GM21723 (cell line): ENCODE measurements around the gene EDN3.

Source experiments
- ATAC-seq: cut with Tn5 transposase; IDR thresholded peaks from one replicate; pipeline ENCODE4 v1.9.1; 2021; ENCODE audit warnings: mild to moderate bottlenecking, moderate library complexity; ENCODE audit not compliant: unreplicated experiment

EDN3 gene

GRCh38 chr20:59300333-59301081, at the start of gene EDN3:
Gene EDN3 (plus strand): TSS chr20:59300611. CDS start chr20:59300813, 202 bp downstream.
- ATAC-seq = no peak

- no peak for ATAC-seq
Observed at GRCh38 chr20:59253325-59253724, 47.1 kb upstream of the EDN3 start.

GRCh38 chr20:59253779-59254319, 46.6 kb upstream of the EDN3 start:
- ATAC-seq = no peak

- no peak for ATAC-seq
Observed at GRCh38 chr20:59255256-59255655, 45.2 kb upstream of the EDN3 start.

GRCh38 chr20:59258221-59258621, 42.2 kb upstream of the EDN3 start:
- no peak for ATAC-seq

- no peak for ATAC-seq
Observed at GRCh38 chr20:59259946-59260345, 40.5 kb upstream of the EDN3 start.

- no peak for ATAC-seq
Observed at GRCh38 chr20:59265298-59265697, 35.1 kb upstream of the EDN3 start.

GRCh38 chr20:59268870-59269269, 31.5 kb upstream of the EDN3 start:
- no peak for ATAC-seq

- ATAC-seq = no peak
Observed at GRCh38 chr20:59269411-59270025, 30.9 kb upstream of the EDN3 start.

GRCh38 chr20:59270380-59270779, 30.0 kb upstream of the EDN3 start:
- no peak for ATAC-seq

- no peak for ATAC-seq
Observed at GRCh38 chr20:59273739-59274357, 26.6 kb upstream of the EDN3 start.

GRCh38 chr20:59276938-59277337, 23.5 kb upstream of the EDN3 start:
- no peak for ATAC-seq

- no peak for ATAC-seq
Observed at GRCh38 chr20:59284470-59284869, 15.9 kb upstream of the EDN3 start.

GRCh38 chr20:59289994-59290393, 10.4 kb upstream of the EDN3 start:
- no peak for ATAC-seq

GRCh38 chr20:59291740-59292383, 8.5 kb upstream of the EDN3 start:
- ATAC-seq = no peak

- ATAC-seq = no peak
Observed at GRCh38 chr20:59295531-59295930, 4.9 kb upstream of the EDN3 start.

- ATAC-seq = no peak
Observed at GRCh38 chr20:59297686-59298085, 2.7 kb upstream of the EDN3 start.

GRCh38 chr20:59299945-59300332, 472 bp upstream of the EDN3 start:
- no peak for ATAC-seq

- ATAC-seq = no peak
Observed at GRCh38 chr20:59301343-59302007, 1.1 kb downstream of the EDN3 start.

GRCh38 chr20:59305908-59306655, 5.7 kb downstream of the EDN3 start:
- ATAC-seq = no peak
